Hepatocyte (in vitro differentiated cells): ENCODE results near the gene MCOLN3.

Source experiments
- EZH2 ChIP-seq: fragments of 200-600 bp; sonication (generic); IDR thresholded peaks from 2 replicates; pipeline ENCODE4 v1.6.1; 2016; ENCODE audit warnings: antibody characterized with exemption, mild to moderate bottlenecking, borderline replicate concordance
- TF ChIP-seq, protein P1 (sequence below): fragments of 200-600 bp; sonication (generic); IDR thresholded peaks from 2 replicates; pipeline ENCODE4 v1.5.1; 2016; ENCODE audit warnings: antibody characterized with exemption, mild to moderate bottlenecking; ENCODE audit not compliant: poor library complexity

DNA sequence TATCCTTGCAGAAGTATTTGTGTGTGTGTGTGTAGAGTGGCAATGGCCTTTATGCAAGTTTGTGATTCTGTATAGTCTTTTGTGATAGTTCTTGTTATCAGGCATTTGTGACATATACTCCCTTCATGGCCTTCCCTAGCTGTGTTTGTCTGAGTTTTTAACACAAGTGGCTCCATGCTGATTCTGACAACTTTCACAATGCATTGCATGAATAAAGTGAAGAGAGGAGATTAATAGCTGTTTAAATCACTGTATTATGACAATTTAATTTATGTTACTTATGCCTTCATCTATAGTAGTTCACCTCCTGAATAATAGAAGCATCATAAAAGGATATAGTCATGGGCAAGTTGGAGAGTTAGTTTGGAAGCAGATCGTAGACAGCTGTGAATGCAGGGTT lies 17.2 kb upstream of the MCOLN3 start:
- TF ChIP-seq, protein P1, sequence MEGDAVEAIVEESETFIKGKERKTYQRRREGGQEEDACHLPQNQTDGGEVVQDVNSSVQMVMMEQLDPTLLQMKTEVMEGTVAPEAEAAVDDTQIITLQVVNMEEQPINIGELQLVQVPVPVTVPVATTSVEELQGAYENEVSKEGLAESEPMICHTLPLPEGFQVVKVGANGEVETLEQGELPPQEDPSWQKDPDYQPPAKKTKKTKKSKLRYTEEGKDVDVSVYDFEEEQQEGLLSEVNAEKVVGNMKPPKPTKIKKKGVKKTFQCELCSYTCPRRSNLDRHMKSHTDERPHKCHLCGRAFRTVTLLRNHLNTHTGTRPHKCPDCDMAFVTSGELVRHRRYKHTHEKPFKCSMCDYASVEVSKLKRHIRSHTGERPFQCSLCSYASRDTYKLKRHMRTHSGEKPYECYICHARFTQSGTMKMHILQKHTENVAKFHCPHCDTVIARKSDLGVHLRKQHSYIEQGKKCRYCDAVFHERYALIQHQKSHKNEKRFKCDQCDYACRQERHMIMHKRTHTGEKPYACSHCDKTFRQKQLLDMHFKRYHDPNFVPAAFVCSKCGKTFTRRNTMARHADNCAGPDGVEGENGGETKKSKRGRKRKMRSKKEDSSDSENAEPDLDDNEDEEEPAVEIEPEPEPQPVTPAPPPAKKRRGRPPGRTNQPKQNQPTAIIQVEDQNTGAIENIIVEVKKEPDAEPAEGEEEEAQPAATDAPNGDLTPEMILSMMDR: no peak
- TF ChIP-seq EZH2: no peak
